Ramos (cell line): ENCODE measurements around the gene ANO2.
"Not testable (repeated sequence)": the region's sequence is repeated elsewhere in the genome, so short reads cannot be mapped to it uniquely, and the experiment has no call there.

ENCODE experiments used
- in situ Hi-C: fragments of 300-500 bp; cut with MboI; formaldehyde crosslinking; loops from one replicate; pipeline ENCODE4 v1.14.3; 2022; ENCODE audit warnings: low sequenced_read_pairs; ENCODE audit not compliant: unreplicated experiment

ANO2 gene

DNA sequence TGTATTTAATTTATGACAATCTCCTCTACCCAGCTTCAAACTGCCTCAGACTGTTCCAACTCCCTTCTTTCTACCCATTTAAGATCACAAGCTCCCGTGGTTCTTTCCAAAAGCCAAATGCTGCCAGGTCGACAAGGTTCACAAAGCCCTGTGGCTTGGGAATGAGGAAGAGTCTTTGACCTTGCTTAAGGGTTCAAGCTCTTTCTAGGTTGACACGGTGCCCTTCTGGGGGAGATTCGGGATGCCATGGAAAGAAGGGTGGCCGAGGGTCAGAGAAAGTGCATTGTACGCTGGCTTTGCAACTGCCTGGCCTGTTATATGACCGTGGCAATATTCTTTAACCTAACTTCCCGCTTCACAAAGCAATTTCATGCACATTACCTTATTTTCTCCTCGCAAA, 239.3 kb downstream of the ANO2 start:
- in situ Hi-C loops, result no loop called here

GRCh38 chr12:5694759-5695409, 250.2 kb downstream of the ANO2 start:
- in situ Hi-C loops, result no loop called here

DNA sequence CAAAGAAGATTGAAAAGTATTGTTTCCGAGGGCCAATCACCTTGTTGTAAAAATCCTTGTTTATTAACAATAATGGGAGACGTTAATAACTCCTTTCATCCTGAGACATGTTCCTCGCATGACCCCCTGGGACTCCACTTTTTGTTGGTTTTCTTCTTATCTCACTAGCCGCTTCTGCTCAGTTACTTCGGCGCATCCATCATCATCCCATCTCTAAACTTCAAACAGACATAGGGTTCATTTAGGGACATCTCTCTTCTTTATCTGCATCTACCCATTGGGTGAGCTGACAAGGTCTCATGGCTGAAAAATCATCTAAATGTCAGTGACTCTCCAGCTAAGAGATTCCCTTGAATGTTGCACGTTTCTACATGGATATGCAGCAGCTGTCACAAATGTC, 252.2 kb downstream of the ANO2 start:
- in situ Hi-C loops, result no loop called here

DNA sequence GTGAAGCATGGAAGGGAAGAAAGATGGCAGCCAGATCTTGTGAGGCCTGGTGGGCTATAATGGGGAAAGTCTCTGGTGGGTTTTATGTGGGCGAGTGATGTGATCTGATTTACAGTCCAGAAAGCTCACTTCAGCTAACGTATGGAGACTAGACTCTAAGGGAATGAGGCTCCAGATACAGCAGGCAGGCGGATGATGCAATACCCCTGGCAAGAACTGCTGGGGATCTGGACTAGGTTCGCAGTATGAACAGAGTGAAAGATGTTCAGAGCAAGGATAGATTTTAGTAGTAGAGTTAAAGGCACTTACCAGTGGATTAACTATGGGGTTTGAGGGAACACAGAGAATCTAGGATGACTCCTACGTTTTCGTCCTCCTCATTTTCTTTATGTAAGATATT, 253.1 kb downstream of the ANO2 start:
- in situ Hi-C loops, result no loop called here

- in situ Hi-C loops, result no loop called here
Observed at GRCh38 chr12:5690240-5690639, 254.8 kb downstream of the ANO2 start.

DNA sequence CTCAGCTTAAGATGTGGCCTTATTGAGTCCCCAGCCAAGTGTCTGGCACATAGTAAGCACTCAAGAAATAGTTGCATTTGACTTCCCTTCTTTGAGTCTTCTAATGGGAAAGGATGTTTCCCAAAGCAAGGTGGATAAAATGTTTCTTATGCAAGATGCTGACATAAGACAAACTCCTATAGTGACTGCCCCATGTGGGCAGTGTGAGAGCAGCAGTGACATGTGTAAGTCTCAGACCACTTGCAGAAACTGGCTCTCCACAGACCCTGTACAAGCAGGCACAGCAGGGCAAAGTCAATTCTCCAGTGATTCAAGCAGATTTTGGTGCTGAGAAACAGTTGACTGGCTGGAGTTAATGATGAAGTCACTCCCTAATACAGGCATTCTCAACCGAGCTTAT, 255.3 kb downstream of the ANO2 start:
- in situ Hi-C loops, result no loop called here

DNA sequence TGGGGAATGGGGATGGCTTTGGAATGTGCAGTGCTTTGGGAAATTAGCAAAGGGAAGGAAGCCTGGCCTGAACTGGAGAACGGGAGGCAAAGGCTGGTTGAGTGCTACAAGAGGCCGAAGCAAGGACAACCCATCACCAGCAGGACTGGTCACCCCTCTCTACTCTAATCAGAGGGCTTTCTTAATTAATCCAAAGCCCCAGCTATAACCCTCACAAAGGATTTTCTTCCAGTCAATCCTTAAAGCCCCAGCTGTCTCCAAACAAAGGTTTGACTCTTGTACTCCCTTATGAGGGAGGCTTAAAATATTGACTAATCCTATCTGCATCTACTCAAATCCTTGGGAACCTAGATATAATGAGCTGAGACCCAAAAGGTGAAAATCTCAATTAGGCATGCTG, 256.8 kb downstream of the ANO2 start:
- in situ Hi-C loops, result no loop called here

GRCh38 chr12:5685935-5686334, 259.1 kb downstream of the ANO2 start:
- in situ Hi-C loops, result no loop called here

GRCh38 chr12:5684989-5685388, 260.1 kb downstream of the ANO2 start:
- in situ Hi-C loops, result no loop called here

- in situ Hi-C loops, result no loop called here
Observed at GRCh38 chr12:5682581-5682980, 262.5 kb downstream of the ANO2 start.

GRCh38 chr12:5678176-5678575, 266.9 kb downstream of the ANO2 start:
- in situ Hi-C loops, result no loop called here

- in situ Hi-C loops, result not testable (repeated sequence)
Observed at GRCh38 chr12:5669624-5670023, 275.4 kb downstream of the ANO2 start.

- in situ Hi-C loops, result no loop called here
Observed at GRCh38 chr12:5665615-5666014, 279.4 kb downstream of the ANO2 start.

GRCh38 chr12:5661811-5662210, 283.2 kb downstream of the ANO2 start:
- in situ Hi-C loops, result no loop called here

DNA sequence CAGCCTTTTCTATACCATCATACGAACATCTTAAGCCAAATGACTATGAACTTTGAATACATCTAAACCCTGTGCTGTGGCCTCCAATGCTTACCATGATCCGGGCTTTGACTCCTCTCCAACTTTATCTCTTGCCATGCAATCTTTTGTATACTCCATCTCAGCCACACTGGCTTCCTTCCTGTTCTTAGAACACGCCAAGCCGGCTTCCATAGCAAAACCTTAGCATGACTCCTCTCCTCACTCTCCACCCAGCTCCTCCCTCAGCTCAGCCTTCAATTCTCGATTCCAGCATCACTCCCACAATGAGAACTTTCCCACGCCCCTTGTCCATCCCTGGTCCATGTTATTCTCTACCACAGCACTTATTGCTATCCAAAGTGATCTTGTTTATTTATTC, 284.8 kb downstream of the ANO2 start:
- in situ Hi-C loops, result no loop called here

DNA sequence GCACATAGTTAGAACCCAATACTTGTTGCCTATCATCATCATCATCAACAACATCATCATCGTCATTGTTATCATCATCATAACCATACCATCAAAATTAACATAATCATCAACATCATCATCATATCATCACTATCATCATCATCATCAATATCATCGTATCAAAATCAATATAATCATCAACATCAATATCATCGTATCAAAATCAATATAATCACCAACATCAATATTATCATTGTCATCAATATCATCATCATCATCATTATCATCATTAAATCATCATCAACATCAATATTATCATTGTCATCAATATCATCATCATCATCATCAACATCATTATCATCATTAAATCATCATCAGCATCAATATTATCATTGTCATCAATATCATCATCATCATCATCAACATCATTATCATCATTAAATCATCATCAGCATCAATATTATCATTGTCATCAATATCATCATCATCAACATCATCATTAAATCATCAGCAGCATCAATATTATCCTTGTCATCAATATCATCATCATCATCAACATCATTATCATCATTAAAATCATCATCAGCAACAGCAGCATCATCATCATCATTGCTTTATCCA, 286.6 kb downstream of the ANO2 start:
- in situ Hi-C loops, result not testable (repeated sequence)

DNA sequence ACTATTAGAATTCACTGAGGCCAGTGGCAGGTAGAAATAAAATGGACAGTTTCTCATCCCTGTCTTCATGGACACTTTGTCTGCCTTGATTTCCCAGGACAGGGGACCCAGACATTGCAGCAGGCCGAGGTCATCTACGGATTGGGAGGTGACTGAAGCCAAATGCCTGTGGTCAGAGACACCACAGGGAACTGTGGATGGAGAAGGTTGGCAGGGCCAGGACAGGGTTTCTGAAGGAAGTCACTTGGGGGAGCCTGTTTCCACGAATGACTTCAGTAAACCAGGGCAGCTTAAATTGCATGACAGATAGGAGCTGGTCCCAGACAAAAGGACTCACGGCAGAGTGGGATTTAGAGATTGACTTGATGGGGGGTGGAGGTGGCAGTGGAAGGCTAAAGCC, 288.2 kb downstream of the ANO2 start:
- in situ Hi-C loops, result no loop called here

GRCh38 chr12:5655120-5655519, 289.9 kb downstream of the ANO2 start:
- in situ Hi-C loops, result no loop called here

DNA sequence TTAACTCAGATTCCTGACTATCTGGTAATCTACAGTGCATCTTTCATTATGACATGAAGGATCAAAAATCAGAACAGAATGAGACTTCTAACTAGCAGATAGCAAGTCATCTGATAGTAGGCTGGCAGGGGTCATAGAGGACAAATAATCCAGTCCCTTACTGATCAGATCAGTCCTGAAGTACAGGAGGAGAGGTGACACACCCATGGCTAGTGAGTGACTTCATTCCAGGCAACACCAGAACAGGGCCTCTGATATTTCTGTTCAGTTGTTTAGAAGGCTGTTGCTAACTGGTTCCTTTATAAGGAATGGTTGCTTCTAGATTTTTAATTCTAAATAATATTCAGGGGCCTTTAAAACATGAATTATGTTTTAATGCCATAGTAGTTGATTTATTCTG, 291.0 kb downstream of the ANO2 start:
- in situ Hi-C loops, result no loop called here

- in situ Hi-C loops, result no loop called here
Observed at GRCh38 chr12:5650829-5651461, 294.1 kb downstream of the ANO2 start.

DNA sequence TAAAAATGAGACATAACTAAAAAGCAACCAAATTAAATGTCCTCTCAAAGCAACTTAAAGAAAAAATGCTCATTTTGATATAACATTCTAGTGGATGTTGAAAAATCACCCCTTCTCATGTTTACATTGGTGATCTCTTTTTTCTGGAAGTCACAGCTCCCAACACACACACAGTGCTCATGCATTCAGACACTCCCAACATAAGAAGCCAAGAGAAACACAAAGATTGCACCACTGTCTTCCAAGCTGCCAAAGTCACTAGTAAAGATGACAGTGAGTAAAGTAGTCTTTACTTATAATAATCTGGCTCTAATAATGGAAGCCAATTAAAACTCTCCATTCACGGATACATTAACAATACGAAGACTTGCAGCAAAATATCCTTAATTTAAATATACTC, 294.8 kb downstream of the ANO2 start:
- in situ Hi-C loops, result no loop called here
